ENCODE measurements around the gene SGF29. TPM values are rescaled to one million over a fixed set of nuclear protein-coding genes. Genes with fewer than 3 reads are reported as not detected.

Gene SGF29
- total and polyA plus RNA-seq, 2 of the 8 experiments (the other 6 are each of a cell fraction or from before 2014, with no cell fraction given): 3.1 to 22.7 TPM

- no peak overlapping the region for H2AFZ ChIP-seq (ENCODE audit: low read length)
- no peak overlapping the region for H3K14ac ChIP-seq (ENCODE audit: insufficient read length)
- no peak overlapping the region for H3K56ac ChIP-seq (replicated peaks; ENCODE audit: insufficient read length, low read depth, low read length)
- H3K27ac ChIP-seq (ENCODE audit: low read depth, low read length): no peak overlapping the region
- H3K23ac ChIP-seq (ENCODE audit: insufficient read length): no peak overlapping the region
- no peaks in the 10 kb centered on the region for H3K36me3 ChIP-seq (ENCODE audit: control insufficient read depth in 2 of 4, insufficient read depth in 4 of 4, low read length in 3 of 4)
- H3K4me3 ChIP-seq (ENCODE audit: extremely low read depth in 1 of 4, insufficient read depth in 2 of 4, low read depth in 3 of 4, low read length in 4 of 4): no peak overlapping the region
- no peak for FAIRE-seq
- no peak overlapping the region for H3K18ac ChIP-seq (ENCODE audit: extremely low read depth, low read length)
- H4K8ac ChIP-seq (ENCODE audit: extremely low read depth, insufficient read depth, low read length): no peak overlapping the region
- no peak overlapping the region for H2BK120ac ChIP-seq (replicated peaks; ENCODE audit: low read depth, low read length)
- H2BK15ac ChIP-seq (ENCODE audit: low read length): no peak overlapping the region
- H3K9ac ChIP-seq (replicated peaks in 1 of 4; ENCODE audit: extremely low read depth in 1 of 4, low read depth in 3 of 4, low read length in 3 of 4): no peak overlapping the region
- no peak overlapping the region for H3K4me2 ChIP-seq (ENCODE audit: insufficient read depth in 1 of 2, low read depth in 2 of 2, low read length in 2 of 2)
- no peak overlapping the region for H4K5ac ChIP-seq (ENCODE audit: insufficient read length, low read depth, low read length)
- H2BK5ac ChIP-seq (ENCODE audit: low read depth, low read length): no peak overlapping the region
- H3K23me2 ChIP-seq (ENCODE audit: low read depth, low read length): no peaks in the 10 kb centered on the region
- DNase-seq (ENCODE audit: low read depth in 1 of 2, low spot score in 2 of 2): no peak
- H3K4ac ChIP-seq (replicated peaks; ENCODE audit: insufficient read length, low read depth, low read length): no peak overlapping the region
- no peaks in the 10 kb centered on the region for H3K79me1 ChIP-seq (ENCODE audit: low read depth, low read length)
- no peak overlapping the region for H2AK5ac ChIP-seq (ENCODE audit: low read depth, low read length)
- no peak overlapping the region for H2BK12ac ChIP-seq (ENCODE audit: low read depth, low read length)
- H3K4me1 ChIP-seq (replicated peaks in 1 of 4; ENCODE audit: control insufficient read depth in 3 of 4, insufficient read depth in 4 of 4, low read length in 3 of 4): peaks cover 0 to 16% (median 6%) of the 10 kb centered on the region in 4 experiments; a peak in 3 of 7 replicates
- no peaks in the 10 kb centered on the region for H3K79me2 ChIP-seq (ENCODE audit: control insufficient read depth in 1 of 2, insufficient read depth in 2 of 2, low read length in 2 of 2)
- no peaks in the 10 kb centered on the region for H4K20me1 ChIP-seq (replicated peaks in 1 of 2; ENCODE audit: control insufficient read depth in 1 of 2, insufficient read depth in 2 of 2, low read length in 2 of 2)
- no peaks in the 10 kb centered on the region for H3K27me3 ChIP-seq (replicated peaks in 1 of 4; ENCODE audit: control insufficient read depth in 3 of 4, extremely low read depth in 1 of 4, insufficient read depth in 3 of 4, low read length in 3 of 4)
- H2BK20ac ChIP-seq (ENCODE audit: low read length): no peak overlapping the region
- no peaks in the 10 kb centered on the region for H3K9me3 ChIP-seq (ENCODE audit: insufficient read depth in 2 of 2, low read depth in 1 of 2, low read length in 1 of 2)
- ChIA-PET POLR2A (ENCODE audit: partially characterized antibody) (interaction anchor here (0.6 kb wide), 1 partner anchor 532 kb away, joined by 3 read pairs; no protein-coding TSS in a partner anchor), CTCF (ENCODE audit: partially characterized antibody) (interaction anchor here (0.8 to 1.0 kb wide), 2 partner anchors 10 to 16 kb away, joined by 3 read pairs; no protein-coding TSS in a partner anchor)
- WGBS, 2 experiments (ENCODE audit: extremely low coverage in 1 of 2, insufficient coverage in 1 of 2, insufficient read length in 1 of 2, insufficient replicate concordance in 2 of 2, low coverage in 1 of 2, low lambda C conversion rate in 2 of 2, missing lambda C conversion rate in 1 of 2): 93% methylated on average over 9 of the region's 9 CpGs; no CpG with 5 or more reads in 1 of the 2 experiments
- no peak overlapping the region for H4K91ac ChIP-seq (replicated peaks; ENCODE audit: insufficient read length, low read length)
- no peak for TF ChIP-seq RAD21 (IDR thresholded peaks at IDR 0.05 in 1 of 2, conservative IDR thresholded peaks at IDR 0.05 in 1 of 2; ENCODE audit: low read depth in 2 of 2, low read length in 2 of 2)
- no peak for TF ChIP-seq EGR1 (IDR thresholded peaks at IDR 0.05; ENCODE audit: borderline replicate concordance, low read depth, low read length)
- TF ChIP-seq CEBPB (IDR thresholded peaks at IDR 0.05; ENCODE audit: low read depth, low read length): no peak
- TF ChIP-seq JUND (IDR thresholded peaks at IDR 0.05; ENCODE audit: low read length): no peak
These were observed 53.5 kb downstream of the SGF29 start for GRCh38 chr16:28607116-28607623.

All from H1 (cell line).